HG03558 (cell line): ENCODE measurements around the gene PADI6.

ENCODE experiments used
- ATAC-seq: cut with Tn5 transposase; IDR thresholded peaks from one replicate; pipeline ENCODE4 v1.9.1; 2021; ENCODE audit warnings: moderate number of reproducible peaks; ENCODE audit not compliant: unreplicated experiment; ENCODE audit errors: extremely low read depth

PADI6 gene

GRCh38 chr1:17355898-17356297 is 16.1 kb upstream of the PADI6 start:
- ATAC-seq, result no peak

GRCh38 chr1:17356387-17357026 is 15.5 kb upstream of the PADI6 start:
- ATAC-seq, result no peak

GRCh38 chr1:17358557-17358956 is 13.4 kb upstream of the PADI6 start:
- no peak for ATAC-seq

GRCh38 chr1:17359031-17359430 is 13.0 kb upstream of the PADI6 start:
- ATAC-seq, result no peak

- no peak for ATAC-seq
These were observed 12.2 kb upstream of the PADI6 start for GRCh38 chr1:17359808-17360207.

GRCh38 chr1:17360272-17360956 is 11.6 kb upstream of the PADI6 start:
- no peak for ATAC-seq

GRCh38 chr1:17361687-17362086 is 10.3 kb upstream of the PADI6 start:
- ATAC-seq, result no peak

GRCh38 chr1:17363351-17363750 is 8.6 kb upstream of the PADI6 start:
- no peak for ATAC-seq

GRCh38 chr1:17363771-17364170 is 8.2 kb upstream of the PADI6 start:
- ATAC-seq, result no peak

- ATAC-seq, result no peak
These were observed 6.7 kb upstream of the PADI6 start for GRCh38 chr1:17365293-17365692.

- no peak for ATAC-seq
These were observed 2.5 kb upstream of the PADI6 start for GRCh38 chr1:17369466-17369865.

- no peak for ATAC-seq
These were observed 1.4 kb upstream of the PADI6 start for GRCh38 chr1:17370618-17371017.

- no peak for ATAC-seq
These were observed 959 bp downstream of the PADI6 start for GRCh38 chr1:17372955-17373354.

GRCh38 chr1:17375651-17376050 is 3.7 kb downstream of the PADI6 start:
- ATAC-seq, result no peak

- no peak for ATAC-seq
These were observed 5.4 kb downstream of the PADI6 start for GRCh38 chr1:17377325-17377953.

- ATAC-seq, result no peak
These were observed 9.2 kb downstream of the PADI6 start for GRCh38 chr1:17381161-17381560.

- ATAC-seq, result no peak
These were observed 20.3 kb downstream of the PADI6 start for GRCh38 chr1:17392199-17392740.

GRCh38 chr1:17393230-17393629 is 21.2 kb downstream of the PADI6 start:
- no peak for ATAC-seq

GRCh38 chr1:17397910-17398695 is 26.1 kb downstream of the PADI6 start:
- ATAC-seq, result no peak

- ATAC-seq, result no peak
These were observed 28.8 kb downstream of the PADI6 start for GRCh38 chr1:17400725-17401341.
